ENCODE measurements around the gene VILL.
"Not testable (repeated sequence)": the region's sequence is repeated elsewhere in the genome, so short reads cannot be mapped to it uniquely, and the experiment has no call there.

VILL gene

DNA sequence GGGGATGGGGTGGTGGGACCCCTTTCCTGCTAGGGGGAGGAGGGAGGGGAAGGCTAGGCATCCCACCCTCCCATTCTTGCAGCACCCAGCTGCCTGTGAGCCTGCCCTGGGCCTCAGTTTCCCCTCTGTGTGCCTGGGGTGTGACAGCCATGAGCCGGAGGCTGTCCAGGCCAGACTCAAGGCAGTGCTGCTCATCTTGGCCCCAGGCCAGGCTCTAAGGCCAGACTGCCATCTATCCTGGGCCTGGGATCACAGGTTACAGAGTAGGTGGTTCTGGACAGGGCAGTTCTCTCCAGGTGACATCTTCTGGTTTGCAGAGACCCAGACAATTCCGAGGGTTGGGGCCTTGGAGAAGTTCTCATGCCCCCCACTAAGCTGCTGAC is 3.3 kb upstream of the VILL start:
- DNase-seq: no peak

DNA sequence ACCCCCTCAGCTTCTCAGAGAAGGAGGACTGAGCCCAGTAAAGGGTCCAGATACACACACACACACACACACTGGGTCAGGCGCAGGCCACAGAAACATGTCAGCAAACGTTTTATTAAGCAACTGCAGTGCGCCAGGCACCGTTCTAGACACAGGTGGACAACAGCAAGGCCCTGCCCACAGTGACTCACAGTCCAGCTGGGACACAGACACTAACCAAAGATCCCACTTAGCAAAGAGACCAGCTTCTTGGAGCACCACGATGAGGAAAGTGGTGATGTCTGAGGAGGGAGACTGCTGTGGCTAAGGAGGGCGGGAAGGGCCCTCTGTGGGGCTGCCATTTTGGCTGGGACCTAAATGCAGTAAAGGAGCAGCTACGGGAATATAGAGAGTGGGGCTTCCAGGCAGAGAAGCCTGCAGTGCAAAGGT is 2.8 kb upstream of the VILL start:
- no peak for DNase-seq

DNA sequence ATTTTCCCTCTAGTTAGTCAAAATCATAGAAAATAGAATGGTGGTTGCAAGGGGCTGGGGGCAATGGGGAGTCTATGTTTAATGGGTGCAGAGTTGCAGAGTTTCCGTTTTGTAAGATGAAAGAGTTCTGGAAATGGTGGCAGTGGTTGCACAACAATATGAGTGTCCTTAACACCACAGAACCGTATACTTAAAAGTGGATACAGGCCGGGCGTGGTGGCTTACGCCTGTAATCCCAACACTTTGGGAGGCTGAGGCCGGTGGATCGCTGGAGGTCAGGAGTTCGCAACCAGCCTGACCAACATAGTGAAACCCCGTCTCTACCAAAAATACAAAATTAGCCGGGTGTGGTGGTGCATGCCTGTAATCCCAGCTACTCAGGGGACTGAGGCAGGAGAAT is 2.2 kb upstream of the VILL start:
- not testable (repeated sequence) for DNase-seq

- DNase-seq: no peak
These were observed 1.6 kb upstream of the VILL start for GRCh38 chr3:37988931-37989525.

GRCh38 chr3:37989821-37990480 is 635 bp upstream of the VILL start:
- no peak for DNase-seq

DNA sequence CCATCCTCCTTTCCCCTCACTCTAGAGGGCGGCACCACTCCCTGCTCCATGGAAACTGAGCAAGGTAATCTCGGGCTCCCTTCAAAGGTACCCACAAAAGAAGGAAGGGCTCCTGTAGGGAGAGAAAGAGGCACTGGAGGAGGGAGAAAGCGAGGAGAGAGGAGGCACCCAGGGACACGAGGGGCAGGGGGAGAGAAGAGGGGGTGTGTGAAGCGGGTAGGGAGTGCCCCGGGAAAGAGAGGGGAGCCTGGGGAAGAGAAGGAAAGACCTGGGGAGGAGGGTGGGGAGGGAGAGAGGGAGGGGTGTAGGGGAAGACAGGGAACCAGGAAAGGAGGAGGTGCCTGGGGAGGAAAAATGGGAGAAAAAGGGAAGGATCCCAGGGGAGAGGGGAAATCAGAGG is 523 bp downstream of the VILL start:
- DNase-seq: no peak

DNA sequence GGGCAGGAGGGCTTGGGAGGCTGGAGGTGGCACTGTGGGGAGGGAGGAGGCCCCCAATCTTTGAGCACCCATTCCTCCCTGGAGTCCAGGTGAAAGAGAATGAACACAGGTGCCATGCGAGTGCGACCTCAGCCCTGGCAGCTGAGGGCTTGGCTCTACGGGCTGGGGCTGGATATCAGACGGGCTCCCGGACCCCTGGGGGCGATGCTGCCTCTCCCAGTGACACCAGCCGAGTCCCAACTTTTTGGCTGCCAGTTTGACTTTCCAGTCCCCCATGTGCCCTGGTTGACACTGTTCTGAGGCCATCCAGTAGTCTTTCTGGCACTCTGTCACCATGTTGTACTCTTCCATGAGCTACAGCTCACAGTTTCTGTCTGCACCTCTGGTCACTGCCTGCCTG is 1.2 kb downstream of the VILL start:
- DNase-seq: no peak

DNA sequence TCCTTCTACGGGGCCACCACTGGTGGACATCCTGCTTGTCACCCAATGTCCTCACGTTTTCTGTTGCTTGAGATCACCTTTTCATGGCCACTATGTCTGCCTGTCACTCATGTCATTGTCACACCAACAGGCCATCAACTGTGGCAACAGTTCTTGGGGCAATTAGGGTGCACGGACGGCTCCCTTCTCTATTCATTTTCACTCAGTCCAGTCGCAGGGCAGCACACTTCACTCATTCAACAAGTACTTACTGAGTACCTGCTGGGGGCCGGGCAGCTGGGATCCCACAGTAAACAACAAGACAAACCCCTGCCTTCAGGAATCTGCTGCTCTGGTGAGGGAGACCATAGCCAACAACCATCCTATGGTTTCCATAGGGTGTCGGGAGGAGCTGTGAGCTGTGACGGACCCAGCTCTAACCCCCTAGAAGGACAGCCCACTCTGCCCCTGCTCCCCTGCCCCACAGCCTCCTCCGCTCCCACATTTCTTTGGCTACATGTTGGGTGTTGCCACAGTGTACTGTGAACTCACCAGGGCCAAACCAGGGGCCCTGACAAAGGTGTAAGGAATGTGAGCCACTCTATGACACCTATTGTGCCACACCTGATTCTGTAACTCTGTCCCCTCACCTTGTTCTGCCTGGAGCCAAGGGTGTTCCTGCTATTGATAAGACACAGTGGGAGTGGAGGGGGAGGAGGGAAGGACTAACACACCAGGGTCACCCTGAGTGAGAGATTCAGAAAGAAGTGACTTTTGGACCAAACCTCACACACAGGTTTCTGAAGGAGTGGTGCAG is 1.9 kb downstream of the VILL start:
- DNase-seq: no peak

DNA sequence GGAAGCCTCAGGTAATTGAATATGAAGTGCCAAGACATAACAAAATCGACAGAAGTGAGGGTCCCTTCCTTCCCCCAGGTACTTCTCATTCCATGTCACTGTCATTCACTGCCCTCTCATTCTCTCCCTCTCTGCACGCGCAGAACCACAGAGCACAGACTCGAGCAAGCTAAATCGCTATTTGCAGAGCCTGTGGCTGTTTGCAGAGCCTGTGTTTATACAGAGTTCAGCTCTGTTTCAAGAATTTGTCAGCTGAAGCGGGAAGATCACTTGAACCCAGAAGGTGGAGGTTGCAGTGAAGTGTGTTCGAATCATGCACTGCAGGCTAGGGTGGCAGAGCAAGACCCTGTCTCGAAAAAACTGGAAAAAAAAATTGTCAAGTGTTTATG is 2.5 kb downstream of the VILL start:
- DNase-seq: no peak

DNA sequence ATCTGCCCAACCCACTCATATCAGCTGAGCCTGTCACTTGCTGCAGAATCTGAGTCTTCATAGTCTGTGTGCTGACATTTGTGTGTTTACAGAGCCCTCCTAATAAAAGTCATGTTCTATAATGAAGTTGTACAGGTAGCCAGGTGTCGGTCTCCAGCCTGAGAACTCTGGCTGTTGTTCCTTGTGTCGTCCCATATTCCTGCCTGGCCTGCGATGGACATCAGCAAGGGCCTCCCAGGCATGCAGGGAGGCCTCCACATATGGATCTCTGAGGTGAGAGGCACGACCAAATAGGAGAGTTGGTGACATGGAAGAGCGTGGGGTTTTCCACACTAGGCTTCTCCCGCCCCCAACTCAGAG is 2.9 kb downstream of the VILL start:
- DNase-seq: no peak

DNA sequence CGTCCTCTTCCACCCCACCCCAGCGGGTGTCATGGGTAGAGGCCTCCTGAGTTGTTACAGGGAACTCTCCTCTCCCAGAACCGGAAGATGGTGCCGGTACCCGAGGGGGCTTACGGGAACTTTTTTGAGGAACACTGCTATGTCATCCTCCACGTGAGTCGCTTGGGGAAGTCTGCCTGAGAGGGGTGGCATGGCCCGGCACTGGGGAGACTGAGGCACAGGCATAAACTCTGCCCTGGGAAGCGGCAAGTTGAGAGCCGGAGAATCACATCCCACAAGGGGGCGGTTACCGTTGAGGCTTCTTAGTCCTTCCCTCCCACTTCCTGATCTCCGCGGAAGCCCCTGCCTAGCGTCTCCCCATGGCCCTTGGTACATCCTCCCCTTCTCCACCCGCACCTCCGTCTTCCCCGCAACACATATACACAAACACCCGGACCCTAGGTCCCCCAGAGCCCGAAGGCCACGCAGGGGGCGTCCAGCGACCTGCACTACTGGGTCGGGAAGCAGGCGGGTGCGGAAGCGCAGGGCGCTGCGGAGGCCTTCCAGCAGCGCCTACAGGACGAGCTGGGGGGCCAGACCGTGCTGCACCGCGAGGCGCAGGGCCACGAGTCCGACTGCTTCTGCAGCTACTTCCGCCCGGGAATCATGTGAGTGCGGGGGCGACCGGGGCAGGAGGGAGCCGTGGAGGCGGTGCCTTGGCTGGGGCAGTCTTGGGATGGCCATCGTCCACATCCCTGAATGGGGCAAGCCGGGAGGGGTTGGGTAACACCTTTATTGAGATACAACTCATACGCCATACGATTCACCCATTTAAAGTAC is 3.4 kb downstream of the VILL start:
- peak in 2 of 3 experiments; percentile 74 to 78 for DNase-seq

GRCh38 chr3:37994639-37994972 is 4.0 kb downstream of the VILL start:
- DNase-seq: no peak

DNA sequence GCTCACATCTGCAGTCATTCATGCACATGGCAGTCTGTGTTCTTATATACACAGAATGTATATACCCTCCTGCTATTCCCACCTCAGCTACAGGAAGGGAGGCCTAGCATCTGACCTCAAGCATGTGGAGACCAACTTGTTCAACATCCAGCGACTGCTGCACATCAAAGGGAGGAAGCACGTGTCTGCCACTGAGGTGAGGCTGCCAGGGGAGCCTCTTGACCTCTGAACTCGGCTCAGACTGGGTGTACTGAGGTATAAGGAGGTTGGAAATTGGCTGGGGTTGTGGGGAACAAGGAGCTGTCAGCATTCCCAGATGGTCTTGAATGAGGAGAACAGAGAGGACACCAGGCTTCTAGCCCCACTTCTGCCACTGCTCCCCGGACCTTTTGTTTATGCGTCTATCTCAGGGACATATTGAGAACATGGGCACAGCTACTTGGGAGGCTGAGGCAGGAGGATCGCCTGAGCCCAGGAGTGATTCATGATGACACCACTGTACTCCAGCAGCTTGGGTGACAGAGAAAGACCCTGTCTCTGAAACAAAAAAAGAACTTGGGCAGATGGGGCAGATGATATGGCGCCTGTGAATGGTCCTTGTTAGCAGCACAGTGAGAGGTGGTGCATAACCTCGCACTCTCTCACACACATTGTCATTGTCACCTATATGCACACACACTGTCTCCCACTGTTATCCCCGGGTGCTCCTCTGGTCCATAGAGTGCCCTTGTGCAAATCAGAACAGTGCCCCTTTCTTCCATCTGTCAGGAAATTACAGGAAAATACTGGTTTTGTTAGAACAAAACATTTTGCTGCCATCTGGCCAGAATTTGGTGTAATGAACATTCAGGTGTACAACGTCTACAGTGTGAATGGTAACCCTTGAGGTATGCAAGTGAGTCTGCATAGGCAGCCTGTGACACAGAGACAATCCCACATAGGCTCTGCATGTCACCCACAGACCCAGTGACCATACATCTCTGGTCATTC is 5.4 kb downstream of the VILL start:
- no peak for DNase-seq

DNA sequence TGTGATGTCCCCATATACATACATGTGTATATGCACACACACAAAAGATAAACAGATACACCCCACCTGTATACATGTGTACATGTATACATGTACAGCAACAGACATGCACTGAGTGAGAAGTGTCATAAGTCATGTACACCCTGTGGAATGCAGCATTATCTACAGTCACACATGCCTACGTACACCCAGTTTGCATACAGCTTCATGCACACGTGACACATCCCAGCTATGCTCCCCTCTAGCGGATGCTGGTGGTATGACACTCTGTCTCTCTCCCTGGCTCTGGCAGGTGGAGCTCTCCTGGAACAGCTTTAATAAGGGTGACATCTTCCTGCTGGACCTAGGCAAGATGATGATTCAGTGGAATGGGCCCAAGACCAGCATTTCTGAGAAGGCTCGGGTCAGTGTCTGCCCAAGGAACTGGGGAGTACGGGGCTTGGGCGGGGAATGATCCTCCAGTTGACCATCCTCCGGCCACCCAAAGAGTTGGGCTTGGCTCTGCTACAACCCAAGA is 6.3 kb downstream of the VILL start:
- DNase-seq: peak; percentile 54 to 67 (median 67)

DNA sequence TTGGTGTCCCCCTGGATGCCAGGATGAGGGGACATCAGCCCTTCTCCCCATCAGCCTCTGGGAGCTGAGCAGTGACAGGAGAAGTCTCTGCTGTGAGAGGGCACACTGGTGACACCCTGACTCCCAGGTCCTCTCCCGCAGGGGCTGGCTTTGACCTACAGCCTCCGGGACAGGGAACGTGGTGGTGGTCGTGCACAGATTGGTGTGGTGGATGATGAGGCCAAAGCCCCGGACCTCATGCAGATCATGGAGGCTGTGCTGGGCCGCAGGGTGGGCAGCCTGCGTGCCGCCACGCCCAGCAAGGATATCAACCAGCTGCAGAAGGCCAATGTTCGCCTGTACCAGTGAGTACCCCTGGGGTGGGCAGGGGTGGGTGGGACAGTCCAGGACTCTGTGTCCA is 6.8 kb downstream of the VILL start:
- no peak for DNase-seq

GRCh38 chr3:37997791-37998370 is 7.3 kb downstream of the VILL start:
- DNase-seq: no peak

GRCh38 chr3:37999836-38000235 is 9.2 kb downstream of the VILL start:
- DNase-seq: no peak

GRCh38 chr3:38000242-38000916 is 9.8 kb downstream of the VILL start:
- DNase-seq: no peak

DNA sequence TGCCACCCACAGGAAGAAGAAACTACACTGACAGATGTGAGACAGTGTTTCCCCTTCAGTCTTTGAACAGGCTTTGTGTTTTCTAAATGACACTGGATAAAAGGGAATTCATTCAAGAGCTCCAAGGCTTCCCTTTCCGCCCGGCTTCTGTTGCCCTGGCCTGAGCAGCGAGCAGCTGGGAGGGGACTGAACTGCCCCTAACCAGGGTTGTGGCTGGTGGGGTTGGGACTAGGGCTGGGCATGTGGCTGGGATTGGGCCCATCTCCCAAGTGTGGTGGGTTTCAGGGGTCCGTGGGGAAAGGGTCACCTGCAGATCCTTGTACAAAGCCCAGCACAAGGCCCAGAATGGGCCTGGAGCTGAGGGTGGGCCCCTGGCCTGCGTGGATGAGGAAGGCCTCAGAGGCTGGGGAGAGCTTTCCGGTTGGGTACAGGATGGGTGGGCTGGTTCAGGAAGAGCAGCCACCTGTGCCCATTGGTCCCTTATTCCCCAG is 10.4 kb downstream of the VILL start:
- DNase-seq: no peak

- no peak for DNase-seq
These were observed 11.0 kb downstream of the VILL start for GRCh38 chr3:38001456-38002081.

Data from NCI-H1417 (cell line).